Stomach smooth muscle (tissue), 2 donors: Measurements from ENCODE around the gene DNMBP.
"Not testable (repeated sequence)": the region's sequence is repeated elsewhere in the genome, so short reads cannot be mapped to it uniquely, and the experiment has no call there.

Source experiments
- H3K27ac ChIP-seq: one replicate; pipeline ENCODE4 v1.7.0; 2013; ENCODE audit warnings: mild to moderate bottlenecking, low read length, inconsistent platforms
- H3K27me3 ChIP-seq, 2 donors: one replicate each; pipeline ENCODE4 v1.7.0; 2013; ENCODE audit warnings: low read length in 2 of 2; ENCODE audit not compliant: insufficient read depth in 2 of 2, control insufficient read depth in 1 of 2
- H3K36me3 ChIP-seq, 2 donors: one replicate each; pipeline ENCODE4 v1.7.0; 2013; ENCODE audit warnings: low read length in 2 of 2; ENCODE audit not compliant: control insufficient read depth in 2 of 2, insufficient read depth in 2 of 2
- H3K4me1 ChIP-seq: one replicate; pipeline ENCODE4 v1.7.0; 2013; ENCODE audit warnings: low read length; ENCODE audit not compliant: control insufficient read depth, insufficient read depth
- H3K4me3 ChIP-seq, 2 donors: one replicate each; pipeline ENCODE4 v1.7.0; 2013; ENCODE audit warnings: low read length in 2 of 2
- H3K9ac ChIP-seq, 2 donors: one replicate each; pipeline ENCODE4 v1.7.0; 2013; ENCODE audit warnings: low read length in 2 of 2, mild to moderate bottlenecking in 1 of 2
- H3K9me3 ChIP-seq, 2 donors: one replicate each; pipeline ENCODE4 v1.7.0; 2013; ENCODE audit warnings: low read length in 2 of 2; ENCODE audit not compliant: control insufficient read depth in 2 of 2
- donor health status: healthy.
- donor health status: Pancreatic carcinoma.

DNMBP gene

DNA sequence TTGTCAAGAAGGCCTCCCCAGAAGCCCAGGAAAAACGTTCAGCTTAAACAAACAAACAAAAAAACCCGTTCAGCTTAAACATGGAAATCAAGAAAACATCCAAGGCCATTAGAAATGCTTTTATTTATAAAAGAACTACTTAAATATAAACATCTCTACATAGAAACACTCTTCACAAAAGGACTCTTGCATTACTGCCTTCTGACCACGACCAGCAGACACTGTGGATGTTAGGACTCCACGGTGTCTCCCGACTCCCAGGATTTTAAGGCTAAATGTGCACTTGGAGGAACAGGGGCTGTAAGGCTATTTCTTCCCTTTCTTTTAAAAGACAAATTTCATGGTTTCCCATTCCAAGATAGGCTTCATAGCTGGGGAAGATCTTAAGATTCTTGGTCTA is 134.3 kb downstream of the DNMBP start:
- H3K27ac ChIP-seq: no peak overlapping the region

DNA sequence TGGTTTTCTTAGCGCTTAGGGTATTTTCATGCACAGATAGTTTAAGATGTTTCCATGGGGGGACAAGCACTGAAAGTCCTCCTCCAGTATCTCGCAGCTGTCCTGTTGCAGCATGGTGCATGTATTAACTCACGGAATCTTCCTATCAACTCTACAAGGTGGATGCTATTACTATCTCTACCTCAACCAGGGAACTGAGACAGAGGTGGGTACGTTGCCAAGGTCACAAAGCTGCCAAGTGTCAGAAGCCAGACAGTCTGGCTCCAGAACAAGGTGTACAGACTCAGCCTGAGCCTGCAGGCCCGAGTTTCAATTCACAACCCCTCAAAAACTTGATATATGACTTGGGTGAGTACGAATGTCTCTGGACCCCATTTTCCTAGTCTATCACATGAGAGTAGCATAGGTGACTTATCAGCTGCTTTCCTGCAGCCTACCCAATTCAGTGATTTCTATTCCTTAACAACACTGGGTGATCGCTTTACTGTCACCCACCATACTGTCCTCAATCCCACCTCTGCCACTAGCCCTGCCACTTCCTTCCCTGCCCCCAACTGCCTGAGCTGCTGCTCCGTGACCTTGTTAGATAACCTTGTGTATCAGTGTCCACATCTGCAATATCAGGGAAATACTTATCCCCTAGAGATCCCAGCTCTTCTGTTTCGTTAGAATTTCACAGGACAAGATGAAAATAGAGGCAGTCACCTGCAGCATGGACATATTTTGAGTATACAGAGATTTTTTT is 135.2 kb downstream of the DNMBP start:
- Histone ChIP-seq H3K9me3 (no peaks in the 10 kb centered on the region), H3K27ac (no peak overlapping the region), H3K4me3 (no peak overlapping the region), H3K9ac (no peak overlapping the region), H3K27me3 (peaks cover 0 to 1% of the 10 kb centered on the region in 2 donors), H3K4me1 (no peaks in the 10 kb centered on the region), H3K36me3 (peaks cover 26 to 28% of the 10 kb centered on the region in 2 donors)

More for the DNA sequence above, 134.3 kb downstream of the DNMBP start:
- no peak overlapping the region for H3K4me3 ChIP-seq
- H3K27me3 ChIP-seq: no peaks in the 10 kb centered on the region
- no peaks in the 10 kb centered on the region for H3K4me1 ChIP-seq
- H3K9me3 ChIP-seq: no peaks in the 10 kb centered on the region
- H3K9ac ChIP-seq: no peak overlapping the region
- H3K36me3 ChIP-seq: peaks cover 31 to 36% of the 10 kb centered on the region in 2 donors

DNA sequence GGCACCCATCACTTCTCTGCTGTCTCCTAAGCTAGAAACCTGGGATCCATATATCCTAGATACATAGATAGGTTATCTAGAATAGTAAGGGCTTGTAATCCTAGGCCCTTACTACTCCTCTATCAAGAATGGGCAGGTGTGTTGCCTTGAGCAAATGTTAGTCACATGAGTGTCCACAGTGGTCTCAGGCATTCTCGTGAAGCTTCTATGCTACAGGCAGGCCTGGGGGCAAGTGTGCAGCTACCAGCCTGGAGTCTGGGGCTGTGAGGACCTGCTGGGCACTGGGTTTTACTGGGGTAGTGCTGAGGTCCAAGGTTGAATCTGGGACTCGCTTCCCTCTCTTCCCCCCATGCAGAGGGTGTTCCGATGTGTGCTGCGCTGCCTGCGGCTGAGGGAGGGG is 135.9 kb downstream of the DNMBP start:
- Histone ChIP-seq H3K27me3 (peaks cover 0 to 4% of the 10 kb centered on the region in 2 donors), H3K9me3 (no peaks in the 10 kb centered on the region), H3K27ac (no peak overlapping the region), H3K4me3 (no peak overlapping the region), H3K9ac (no peak overlapping the region), H3K4me1 (no peaks in the 10 kb centered on the region), H3K36me3 (peaks cover 23 to 26% of the 10 kb centered on the region in 2 donors)

DNA sequence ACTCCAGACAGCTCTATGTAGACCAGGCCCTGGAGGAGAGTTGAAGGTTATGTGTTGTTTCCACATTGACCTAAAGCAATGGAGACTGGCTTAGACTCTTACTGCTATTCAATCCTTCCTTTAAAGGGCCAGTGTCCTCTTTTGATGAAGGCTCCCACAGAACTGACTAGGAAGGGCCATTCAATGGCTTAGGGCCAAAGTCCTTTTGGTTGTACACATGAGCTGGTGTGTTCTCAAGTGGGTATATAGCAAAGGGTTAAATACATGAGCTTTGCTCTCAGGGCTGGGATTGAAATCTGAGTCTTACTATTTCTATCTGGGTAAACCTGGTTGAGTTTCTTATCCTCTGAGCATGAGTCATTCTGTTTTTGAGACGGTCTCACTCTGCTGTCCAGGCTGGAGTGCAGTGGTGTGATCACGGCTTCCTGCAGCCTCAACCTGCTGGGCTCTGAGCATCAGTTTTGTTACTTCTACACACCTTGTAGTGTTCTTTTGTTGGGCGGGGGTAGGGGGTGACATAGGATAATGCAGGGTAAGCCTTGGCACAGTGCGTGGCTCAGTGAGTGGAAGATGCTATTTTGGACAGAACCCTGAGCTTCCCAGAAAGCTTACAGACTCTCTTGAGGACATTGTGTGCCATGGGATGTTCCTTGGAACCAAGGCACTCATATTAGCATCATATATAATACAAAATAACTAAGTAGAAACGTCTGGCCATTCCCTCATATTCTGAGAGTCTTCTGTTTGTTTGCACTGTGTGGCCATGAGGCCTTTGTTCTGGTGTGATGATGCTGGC is 137.2 kb downstream of the DNMBP start:
- no peaks in the 10 kb centered on the region for H3K9me3 ChIP-seq
- peaks cover 0 to 4% of the 10 kb centered on the region in 2 donors for H3K27me3 ChIP-seq
- H3K36me3 ChIP-seq: peaks cover 17 to 18% of the 10 kb centered on the region in 2 donors
- H3K4me1 ChIP-seq: no peaks in the 10 kb centered on the region
- no peak overlapping the region for H3K9ac ChIP-seq
- H3K27ac ChIP-seq: no peak overlapping the region
- no peak overlapping the region for H3K4me3 ChIP-seq

DNA sequence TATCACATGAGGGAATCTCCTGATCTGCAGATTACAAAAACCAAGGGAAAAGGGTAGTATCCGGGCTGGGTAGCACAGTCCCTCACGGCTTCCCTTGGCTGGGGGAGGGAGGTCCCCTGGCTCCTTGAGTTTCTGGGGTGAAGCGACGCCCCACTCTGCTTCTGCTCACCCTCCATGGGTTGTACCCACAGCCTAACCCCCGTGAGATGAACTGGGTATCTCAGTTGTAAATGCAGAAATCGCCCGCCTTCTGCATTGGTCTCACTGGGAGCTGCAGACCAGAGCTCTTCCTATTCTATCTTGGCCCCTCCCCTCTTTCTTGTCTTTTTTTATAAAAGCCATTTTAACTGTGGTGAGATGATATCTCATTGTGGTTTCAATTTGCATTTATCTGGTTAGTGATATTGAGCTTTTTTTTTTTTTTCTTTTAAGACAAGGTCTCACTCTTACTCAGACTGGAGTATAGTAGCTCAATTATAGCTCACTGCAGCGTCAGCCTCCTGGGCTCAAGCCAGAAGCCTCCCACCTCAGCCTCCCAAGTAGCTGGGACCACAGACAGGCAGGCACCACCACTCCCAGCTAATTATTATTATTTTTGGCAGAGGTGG is 139.5 kb downstream of the DNMBP start:
- H3K27ac ChIP-seq: no peak overlapping the region
- no peak overlapping the region for H3K4me3 ChIP-seq
- H3K4me1 ChIP-seq: no peaks in the 10 kb centered on the region
- H3K27me3 ChIP-seq: peaks cover 0 to 4% of the 10 kb centered on the region in 2 donors
- peaks cover 0 to 5% of the 10 kb centered on the region in 2 donors for H3K36me3 ChIP-seq
- H3K9me3 ChIP-seq: no peaks in the 10 kb centered on the region
- no peak overlapping the region for H3K9ac ChIP-seq

DNA sequence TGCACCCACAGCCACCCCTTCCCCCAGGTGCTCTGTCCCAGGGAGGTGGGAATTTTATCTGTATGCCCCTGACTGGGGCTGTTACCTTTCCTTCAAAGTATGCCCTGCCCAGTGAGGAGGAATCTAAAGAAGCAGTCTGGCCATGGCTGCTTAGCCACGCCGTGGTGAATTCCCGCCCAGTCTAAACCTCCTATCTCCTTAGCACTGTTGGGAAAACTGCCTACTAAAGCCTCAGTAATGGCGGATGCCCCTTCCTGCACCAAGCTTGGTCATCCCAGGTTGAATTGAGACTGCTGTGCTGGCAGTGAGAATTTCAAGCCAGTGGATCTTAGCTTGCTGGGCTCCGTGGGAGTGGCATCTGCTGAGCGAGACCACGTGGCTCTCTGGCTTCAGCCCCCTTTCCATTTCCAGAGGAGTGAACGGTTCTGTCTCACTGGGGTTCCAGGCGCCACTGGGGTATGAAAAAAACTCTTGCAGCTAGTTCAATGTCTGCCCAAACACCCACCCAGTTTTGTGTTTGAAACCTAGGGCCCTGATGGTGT is 140.1 kb downstream of the DNMBP start:
- peaks cover 0 to 4% of the 10 kb centered on the region in 2 donors for H3K36me3 ChIP-seq
- H3K9me3 ChIP-seq: no peaks in the 10 kb centered on the region
- H3K9ac ChIP-seq: no peak overlapping the region
- H3K27me3 ChIP-seq: peaks cover 0 to 4% of the 10 kb centered on the region in 2 donors
- H3K4me3 ChIP-seq: no peak overlapping the region
- no peaks in the 10 kb centered on the region for H3K4me1 ChIP-seq
- H3K27ac ChIP-seq: no peak overlapping the region

DNA sequence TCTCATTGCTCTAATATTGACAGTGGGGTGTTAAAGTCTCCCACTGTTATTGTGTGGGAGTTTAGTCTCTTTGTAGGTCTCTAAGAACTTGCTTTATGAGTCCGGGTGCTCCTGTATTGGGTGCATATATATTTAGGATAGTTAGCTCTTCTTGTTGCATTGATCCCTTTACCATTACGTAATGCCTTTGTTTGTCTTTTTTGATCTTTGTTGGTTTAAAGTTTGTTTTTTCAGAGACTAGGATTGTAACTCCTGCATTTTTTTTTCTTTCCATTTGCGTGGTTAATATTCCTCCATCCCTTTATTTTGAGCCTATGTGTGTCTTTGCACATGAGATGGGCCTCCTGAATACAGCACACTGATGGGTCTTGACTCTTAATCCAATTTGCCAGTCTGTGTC is 142.5 kb downstream of the DNMBP start:
- not testable (repeated sequence) for H3K4me1 ChIP-seq, H3K9me3 ChIP-seq, H3K27me3 ChIP-seq, H3K9ac ChIP-seq, H3K4me3 ChIP-seq, H3K27ac ChIP-seq, H3K36me3 ChIP-seq

DNA sequence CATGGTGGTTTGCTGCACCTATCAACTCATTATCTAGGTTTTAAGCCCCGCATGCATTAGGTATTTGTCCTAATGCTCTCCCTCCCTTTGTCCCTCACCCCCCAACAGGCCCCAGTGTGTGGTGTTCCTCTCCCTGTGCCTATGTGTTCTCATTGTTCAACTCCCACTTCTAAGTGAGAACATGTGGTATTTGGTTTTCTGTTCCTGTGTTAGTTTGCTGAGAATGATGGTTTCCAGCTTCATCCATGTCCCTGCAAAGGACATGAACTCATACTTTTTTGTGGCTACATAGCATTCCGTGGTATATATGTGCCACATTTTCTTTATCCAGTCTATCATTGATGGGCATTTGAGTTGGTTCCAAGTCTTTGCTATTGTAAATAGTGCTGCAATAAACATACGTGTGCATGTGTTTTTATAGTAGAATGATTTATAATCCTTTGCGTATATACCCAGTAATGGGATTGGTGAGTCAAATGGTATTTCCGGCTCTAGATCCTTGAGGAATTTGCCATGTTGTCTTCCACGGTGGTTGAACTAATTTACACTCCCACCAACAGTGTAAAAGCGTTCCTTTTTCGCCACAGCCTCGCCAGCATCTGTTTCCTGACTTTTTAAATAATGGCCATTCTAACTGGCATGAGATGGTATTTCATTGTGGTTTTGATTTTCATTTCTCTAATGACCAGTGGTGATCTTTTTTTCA is 146.1 kb downstream of the DNMBP start:
- not testable (repeated sequence) for H3K4me1 ChIP-seq, H3K9me3 ChIP-seq, H3K27ac ChIP-seq, H3K36me3 ChIP-seq, H3K4me3 ChIP-seq, H3K9ac ChIP-seq, H3K27me3 ChIP-seq

DNA sequence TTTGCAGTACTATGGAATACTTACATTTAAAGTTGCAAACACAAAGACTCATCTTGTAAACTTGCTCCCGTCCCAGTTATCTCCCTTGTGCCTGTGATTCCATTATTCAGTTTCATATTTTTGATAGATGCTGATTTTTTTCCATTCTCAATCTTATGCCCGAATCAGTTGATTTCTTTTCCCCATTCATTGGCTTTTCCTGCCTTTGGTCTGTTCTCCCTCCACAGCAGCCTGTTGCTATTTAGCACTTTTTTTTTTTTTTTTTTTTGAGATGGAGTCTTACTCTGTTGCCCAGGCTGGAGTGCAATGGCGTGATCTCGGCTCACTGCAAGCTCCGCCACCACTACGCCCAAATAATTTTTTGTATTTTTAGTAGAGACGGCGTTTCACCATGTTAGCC is 149.3 kb downstream of the DNMBP start:
- no peak overlapping the region for H3K27ac ChIP-seq
- no peak overlapping the region for H3K4me3 ChIP-seq
- H3K4me1 ChIP-seq: no peaks in the 10 kb centered on the region
- no peaks in the 10 kb centered on the region for H3K27me3 ChIP-seq
- no peak overlapping the region for H3K9ac ChIP-seq
- H3K9me3 ChIP-seq: no peaks in the 10 kb centered on the region
- no peaks in the 10 kb centered on the region for H3K36me3 ChIP-seq

DNA sequence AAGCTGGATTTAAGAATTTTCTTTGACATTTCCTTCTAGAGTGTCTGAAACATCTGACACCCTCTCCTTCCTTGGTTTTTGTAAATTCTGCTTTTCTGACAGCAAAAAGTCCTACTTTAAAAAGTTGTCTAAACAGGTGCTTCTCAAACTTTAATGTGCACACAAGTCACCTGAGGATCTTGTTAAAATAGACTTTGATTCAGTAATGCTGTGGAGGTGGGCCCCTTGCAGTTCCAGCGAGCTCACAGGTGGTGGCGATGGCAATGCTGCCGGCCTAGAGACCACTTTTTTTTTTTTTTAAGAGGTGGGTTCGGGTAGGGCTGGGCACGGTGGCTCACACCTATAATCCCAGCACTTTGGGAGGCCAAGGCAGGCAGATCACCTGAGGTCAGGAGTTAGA is 150.2 kb downstream of the DNMBP start:
- Histone ChIP-seq H3K4me1 (no peaks in the 10 kb centered on the region), H3K9ac (no peak overlapping the region), H3K9me3 (no peaks in the 10 kb centered on the region), H3K4me3 (no peak overlapping the region), H3K27me3 (no peaks in the 10 kb centered on the region), H3K27ac (no peak overlapping the region), H3K36me3 (no peaks in the 10 kb centered on the region)
